Right lobe of liver (tissue), 6 donors: ENCODE data around the gene C5. TPM values are rescaled to one million over a fixed set of nuclear protein-coding genes. Genes with fewer than 3 reads are reported as not detected.

Experiments
- ATAC-seq, 4 donors: fragments of 200-7000 bp; cut with Tn5 transposase; one replicate each; pipeline ENCODE4 v1.9.1; 2020; ENCODE audit warnings: mild to moderate bottlenecking in 4 of 4, moderate library complexity in 4 of 4
- DNase-seq, 3 donors: peaks; one replicate each; pipeline ENCODE4 v3.0.0-alpha.2; 2020
- H3K27ac ChIP-seq, 3 donors: fragments of 200-600 bp; one replicate each; pipeline ENCODE4 v1.8.0; 2022
- H3K27me3 ChIP-seq, 2 donors: fragments of 200-600 bp; one replicate each; pipeline ENCODE4 v1.8.0; 2022
- H3K36me3 ChIP-seq, 4 donors: fragments of 200-600 bp; sonication (generic) in 1 of 4; one replicate each; pipeline versions ENCODE4 v1.5.1 to v1.8.0; 2017 to 2022; ENCODE audit warnings: control low read depth in 1 of 4
- H3K4me1 ChIP-seq, 4 donors: fragments of 200-600 bp; sonication (generic) in 1 of 4; one replicate each; pipeline versions ENCODE4 v1.5.1 to v1.8.0; 2017 to 2022; ENCODE audit warnings: control low read depth in 1 of 4
- H3K4me3 ChIP-seq, 3 donors: fragments of 200-600 bp; one replicate each; pipeline ENCODE4 v1.8.0; 2022
- H3K9me3 ChIP-seq, 4 donors: fragments of 200-600 bp; sonication (generic) in 1 of 4; one replicate each; pipeline versions ENCODE4 v1.5.1 to v1.8.0; 2017 to 2022; ENCODE audit warnings: control low read depth in 1 of 4
- POLR2A ChIP-seq: fragments of 450-650 bp; IDR thresholded peaks from one replicate; pipeline ENCODE4 v1.6.1; 2017; ENCODE audit warnings: antibody characterized with exemption, mild to moderate bottlenecking
- WGBS: methylation state at CpG from one replicate; pipeline ENCODE4 v1.1.6; 2018; ENCODE audit warnings: low coverage, low lambda C conversion rate; ENCODE audit not compliant: insufficient coverage; ENCODE audit errors: missing lambda C conversion rate; 5-methylcytosine and 5-hydroxymethylcytosine counted together
- intact Hi-C, 2 donors: fragments of 100-400 bp; cut with DNase I; formaldehyde crosslinking; loops; one replicate each; pipeline versions ENCODE4 v1.11.2 to v1.14.1; 2022
- total RNA-seq, 6 experiments: library from RNA; depleted of rRNA in 2 of 6; stranded (reverse); fragments of >200 nt in 2 of 6; fragmentation: NEBNext Ultra II Directional in 3 of 6; extraction: Animal tissue kit (Norgen Biotek cat#: 25700) in 3 of 6; gene quantifications; one replicate each; pipeline versions ENCODE4 v1.1.0 to v1.2.4, GENCODE V29; 2016 to 2023
- TF ChIP-seq, protein P1 (sequence below), 4 donors: fragments of 200-600 bp in 3 of 4; fragments of 450-650 bp in 1 of 4; IDR thresholded peaks; one replicate each; pipeline versions ENCODE4 v1.5.1 to v1.8.0; 2016 to 2022; ENCODE audit warnings: antibody characterized with exemption in 4 of 4, mild to moderate bottlenecking in 2 of 4
- donor health status: DM: no; HTN: yes; CAD: no.
- donor health status: DM: no; HTN: no; CAD: no.
- donor health status: DM: no; HTN: no; CAD: no.
- donor health status: DM: no; HTN: yes; CAD: no.
- donor health status: DM: no; HTN: yes; CAD: no.

Gene C5
- total RNA-seq, 6 experiments from 2014 or later: 251 to 616 (median 411) TPM

DNA sequence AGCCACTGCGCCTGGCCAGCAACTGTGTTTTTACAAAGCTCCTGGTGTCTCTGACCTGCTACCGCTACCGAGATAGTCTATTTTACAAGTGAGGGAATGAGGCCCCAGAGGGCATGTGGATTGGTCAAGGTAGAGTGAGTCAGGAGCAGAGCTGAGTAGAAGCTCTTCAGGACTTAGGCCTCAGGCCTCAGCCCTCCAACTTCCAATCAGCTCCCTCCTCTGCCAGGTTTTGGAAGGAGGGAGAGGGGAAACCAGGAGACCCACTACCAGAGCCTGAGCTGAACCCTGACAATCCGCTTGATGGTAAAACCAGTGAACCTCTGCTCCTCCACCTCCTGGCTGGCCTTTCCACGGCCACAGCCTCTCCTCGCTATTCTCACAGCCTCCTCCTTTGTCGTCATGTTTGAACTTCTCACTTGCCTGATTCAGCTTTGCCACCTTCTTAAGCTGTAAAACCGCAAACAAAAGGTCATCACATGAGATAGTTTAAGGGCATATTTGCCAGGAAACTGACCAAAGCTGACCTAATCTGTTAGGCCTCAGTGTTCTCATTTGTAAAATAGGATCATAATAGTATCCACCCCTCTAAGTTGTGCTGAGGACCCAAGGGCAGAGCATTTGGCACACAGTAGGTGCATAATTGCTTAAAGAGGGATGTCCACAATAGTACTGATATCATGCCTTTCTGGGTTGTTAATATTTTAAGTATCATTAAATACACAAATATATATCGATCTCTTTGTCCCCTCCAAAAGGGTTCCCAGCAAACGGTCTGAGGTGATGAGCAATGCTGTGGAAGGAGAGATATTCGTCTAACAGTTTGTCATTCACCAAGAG lies 125.2 kb downstream of the C5 start:
- H3K4me3 ChIP-seq: no peak overlapping the region
- peak overlapping the region in 1 of 3 donors; percentile 47 for H3K27ac ChIP-seq
- TF ChIP-seq, protein P1, sequence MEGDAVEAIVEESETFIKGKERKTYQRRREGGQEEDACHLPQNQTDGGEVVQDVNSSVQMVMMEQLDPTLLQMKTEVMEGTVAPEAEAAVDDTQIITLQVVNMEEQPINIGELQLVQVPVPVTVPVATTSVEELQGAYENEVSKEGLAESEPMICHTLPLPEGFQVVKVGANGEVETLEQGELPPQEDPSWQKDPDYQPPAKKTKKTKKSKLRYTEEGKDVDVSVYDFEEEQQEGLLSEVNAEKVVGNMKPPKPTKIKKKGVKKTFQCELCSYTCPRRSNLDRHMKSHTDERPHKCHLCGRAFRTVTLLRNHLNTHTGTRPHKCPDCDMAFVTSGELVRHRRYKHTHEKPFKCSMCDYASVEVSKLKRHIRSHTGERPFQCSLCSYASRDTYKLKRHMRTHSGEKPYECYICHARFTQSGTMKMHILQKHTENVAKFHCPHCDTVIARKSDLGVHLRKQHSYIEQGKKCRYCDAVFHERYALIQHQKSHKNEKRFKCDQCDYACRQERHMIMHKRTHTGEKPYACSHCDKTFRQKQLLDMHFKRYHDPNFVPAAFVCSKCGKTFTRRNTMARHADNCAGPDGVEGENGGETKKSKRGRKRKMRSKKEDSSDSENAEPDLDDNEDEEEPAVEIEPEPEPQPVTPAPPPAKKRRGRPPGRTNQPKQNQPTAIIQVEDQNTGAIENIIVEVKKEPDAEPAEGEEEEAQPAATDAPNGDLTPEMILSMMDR (IDR thresholded peaks at IDR 0.05): no peak
- TF ChIP-seq POLR2A: no peak
- WGBS: 64% methylated on average over 11 of the region's 11 CpGs
- DNase-seq (no peak), ATAC-seq (no peak)
- no peaks in the 10 kb centered on the region for H3K36me3 ChIP-seq
- no peaks in the 10 kb centered on the region for H3K27me3 ChIP-seq
- H3K9me3 ChIP-seq: no peaks in the 10 kb centered on the region
- peaks cover 0 to 9% (median 0%) of the 10 kb centered on the region in 4 donors for H3K4me1 ChIP-seq
- intact Hi-C loops: loop anchor here in 1 of 2 donors (10.0 kb wide), 1 partner anchor 50 kb away; the partner anchor contains the start of gene PHF19

DNA sequence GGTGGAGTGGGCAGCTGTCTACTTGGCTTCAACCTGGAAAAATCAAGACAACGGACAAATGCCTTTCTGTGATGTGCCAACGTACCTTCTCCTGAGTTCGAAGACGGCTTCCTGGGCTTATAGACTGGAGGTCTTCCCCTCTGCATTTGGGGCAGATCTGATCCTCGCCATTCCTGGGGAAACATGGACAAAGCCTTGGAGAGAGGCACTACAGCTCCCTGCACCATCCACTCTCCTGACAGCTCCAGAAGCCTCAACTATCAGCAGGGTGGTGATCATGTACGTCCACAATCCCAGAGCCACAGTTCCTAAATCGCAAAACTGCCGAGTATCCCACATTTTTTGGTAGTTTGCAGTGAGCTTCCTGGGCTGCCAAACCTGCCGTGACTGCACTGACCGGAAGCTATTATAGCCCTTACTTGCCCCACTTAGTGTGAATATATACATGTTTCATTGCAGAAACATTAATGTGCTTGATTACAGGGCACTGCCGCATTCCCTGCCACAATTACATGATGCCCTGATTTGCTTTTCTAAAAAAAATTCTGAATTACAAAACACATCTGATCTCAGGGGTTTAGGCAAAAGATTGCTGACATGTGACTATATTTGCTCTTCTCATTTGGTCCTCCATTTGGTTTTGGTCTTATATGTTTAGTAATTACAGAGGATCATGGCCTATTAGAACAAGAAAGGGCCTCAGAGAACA lies 126.3 kb downstream of the C5 start:
- no peaks in the 10 kb centered on the region for H3K27me3 ChIP-seq
- WGBS: 64% methylated on average over 5 of the region's 11 CpGs
- H3K4me3 ChIP-seq: no peak overlapping the region
- peaks cover 0 to 14% (median 0%) of the 10 kb centered on the region in 4 donors for H3K4me1 ChIP-seq
- H3K36me3 ChIP-seq: no peaks in the 10 kb centered on the region
- ATAC-seq (no peak), DNase-seq (no peak)
- TF ChIP-seq POLR2A: no peak
- TF ChIP-seq, protein P1 (IDR thresholded peaks at IDR 0.05): no peak
- H3K27ac ChIP-seq: no peak overlapping the region
- intact Hi-C loops: loop anchor here in 1 of 2 donors (10.0 kb wide), 1 partner anchor 49 kb away; the partner anchor contains the start of gene PHF19
- no peaks in the 10 kb centered on the region for H3K9me3 ChIP-seq

DNA sequence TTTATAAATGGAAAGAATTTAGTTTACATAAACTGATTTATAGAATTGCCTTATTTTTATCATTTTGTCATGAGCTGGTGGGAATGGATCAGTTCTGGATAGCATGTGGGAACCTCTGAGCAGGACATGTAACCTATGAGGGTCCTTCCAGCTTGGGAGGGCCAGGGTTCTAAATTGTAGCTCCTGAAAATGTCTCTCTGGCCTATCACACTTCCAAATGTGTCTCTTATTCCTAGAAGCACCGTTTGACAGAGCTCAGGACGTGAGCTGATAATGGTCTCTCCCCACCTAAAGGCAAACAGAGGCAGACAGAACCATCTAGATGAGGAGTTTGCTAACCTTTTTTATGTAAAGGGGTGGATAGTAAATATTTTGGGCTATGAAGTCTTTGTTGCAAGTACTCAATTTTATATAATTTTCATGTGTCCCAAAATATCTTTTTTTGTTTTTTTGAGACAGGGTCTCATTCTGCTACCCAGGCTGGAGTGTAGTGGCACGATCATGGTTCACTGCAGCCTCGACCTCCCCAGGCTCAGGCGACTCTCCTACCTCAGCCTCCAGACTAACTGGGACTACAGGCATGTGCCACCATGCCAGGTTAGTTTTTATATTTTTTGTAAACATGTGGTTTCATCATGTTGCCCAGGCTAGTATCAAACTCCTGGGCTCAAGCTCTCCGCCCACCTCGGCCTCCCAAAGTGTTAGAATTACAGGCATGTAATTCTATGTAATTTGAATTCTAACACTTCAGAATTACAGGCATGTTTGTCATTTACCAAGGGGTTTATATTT lies 127.5 kb downstream of the C5 start:
- no peak for ATAC-seq
- 51% methylated on average over 4 of the region's 7 CpGs for WGBS
- intact Hi-C loops: loop anchor here in 1 of 2 donors (10.0 kb wide), 1 partner anchor 48 kb away; the partner anchor contains the start of gene PHF19
- H3K36me3 ChIP-seq: no peaks in the 10 kb centered on the region
- H3K9me3 ChIP-seq: no peaks in the 10 kb centered on the region
- DNase-seq: no peak
- TF ChIP-seq POLR2A: no peak
- TF ChIP-seq, protein P1 (IDR thresholded peaks at IDR 0.05): no peak
- peaks cover 0 to 14% (median 0%) of the 10 kb centered on the region in 4 donors for H3K4me1 ChIP-seq
- no peak overlapping the region for H3K27ac ChIP-seq
- H3K4me3 ChIP-seq: no peak overlapping the region
- H3K27me3 ChIP-seq: no peaks in the 10 kb centered on the region

DNA sequence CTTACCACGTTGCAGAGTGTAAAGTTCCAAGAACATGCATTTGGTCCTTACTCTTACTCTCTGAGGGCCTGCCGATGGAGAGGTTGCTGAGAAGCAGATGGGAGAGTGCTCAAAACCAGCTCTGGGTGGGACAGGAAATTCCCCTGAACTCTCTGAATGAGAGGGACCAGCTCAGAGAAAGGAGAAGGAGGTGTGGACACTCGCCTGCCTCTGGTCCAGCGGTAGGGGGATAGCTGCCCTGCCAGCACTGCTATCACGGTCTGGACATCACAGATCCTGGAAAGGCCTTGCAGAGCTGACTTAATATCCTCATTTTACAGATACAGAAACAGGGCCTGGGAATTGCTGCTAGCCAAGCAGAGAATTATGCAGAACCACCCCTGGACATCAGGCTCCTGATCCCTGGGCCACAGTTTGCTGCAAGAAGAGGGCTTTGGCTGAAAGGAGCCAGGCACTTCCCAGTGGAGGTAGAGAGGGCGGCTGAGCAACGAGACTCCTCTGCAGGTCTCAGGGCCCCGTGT lies 128.4 kb downstream of the C5 start:
- no peaks in the 10 kb centered on the region for H3K27me3 ChIP-seq
- WGBS: 37% methylated on average over 6 of the region's 8 CpGs
- DNase-seq (no peak), ATAC-seq (no peak)
- no peak for TF ChIP-seq POLR2A
- TF ChIP-seq, protein P1 (IDR thresholded peaks at IDR 0.05): no peak
- intact Hi-C loops: loop anchor here in 1 of 2 donors (10.0 kb wide), 1 partner anchor 47 kb away; the partner anchor contains the start of gene PHF19
- H3K4me1 ChIP-seq: peaks cover 0 to 18% (median 0%) of the 10 kb centered on the region in 4 donors
- H3K27ac ChIP-seq: no peak overlapping the region
- H3K4me3 ChIP-seq: no peak overlapping the region
- no peaks in the 10 kb centered on the region for H3K9me3 ChIP-seq
- no peaks in the 10 kb centered on the region for H3K36me3 ChIP-seq
